PC-9 (cell line): ENCODE results near the gene WRNIP1. TPM values are rescaled to one million over a fixed set of nuclear protein-coding genes. Genes with fewer than 3 reads are reported as not detected.

Experiments
- BruUV-seq: library from RNA; stranded (reverse); fragments of 400-500 nt; replicated peaks from 2 replicates; lab custom pipeline; 2021; lab: Mats Ljungman, UMichigan
- CTCF ChIA-PET: fragments of 300-600 bp; sonication (Branson Sonifier 250); formaldehyde crosslinking; loops from one replicate; lab custom pipeline; 2022; ENCODE audit warnings: antibody characterized with exemption; lab: Charles Lee
- POLR2A ChIA-PET: fragments of 300-600 bp; sonication (Branson Sonifier 250); formaldehyde crosslinking; loops from one replicate; lab custom pipeline; 2022; ENCODE audit warnings: antibody characterized with exemption; ENCODE audit not compliant: unreplicated experiment; lab: Charles Lee
- DNase-seq, 2 experiments: peaks; one replicate each; pipeline versions ENCODE4 v3.0.0 to v3.0.0-alpha.2; 2015 to 2022; ENCODE audit warnings: mixed read lengths in 1 of 2
- H2AFZ ChIP-seq: fragments of 200-600 bp; sonication (generic); 2 replicates; pipeline ENCODE4 v1.8.1; 2017; ENCODE audit warnings: antibody characterized with exemption
- H3F3A ChIP-seq: fragments of 200-600 bp; sonication (generic); 2 replicates; pipeline ENCODE4 v1.8.1; 2017; ENCODE audit warnings: antibody characterized with exemption, mild to moderate bottlenecking, low read depth; ENCODE audit not compliant: insufficient read depth
- H3K27ac ChIP-seq: fragments of 200-600 bp; sonication (generic); 2 replicates; pipeline ENCODE4 v1.6.1; 2016; ENCODE audit warnings: mixed run types
- H3K27me3 ChIP-seq: fragments of 200-600 bp; sonication (generic); 2 replicates; pipeline ENCODE4 v1.6.1; 2016; ENCODE audit warnings: low read depth, mixed run types; ENCODE audit not compliant: insufficient read depth
- H3K36me3 ChIP-seq: fragments of 200-600 bp; sonication (generic); 2 replicates; pipeline ENCODE4 v1.6.1; 2016; ENCODE audit warnings: low read depth, mixed run types
- H3K4me1 ChIP-seq: fragments of 200-600 bp; sonication (generic); replicated peaks from 2 replicates; pipeline ENCODE4 v1.6.1; 2016; ENCODE audit warnings: mixed run types; ENCODE audit not compliant: insufficient read depth
- H3K4me2 ChIP-seq: fragments of 200-600 bp; sonication (generic); 2 replicates; pipeline ENCODE4 v1.6.1; 2017; ENCODE audit warnings: mixed run types
- H3K4me3 ChIP-seq: fragments of 200-600 bp; sonication (generic); 2 replicates; pipeline ENCODE4 v1.6.1; 2016; ENCODE audit warnings: mixed run types
- H3K79me2 ChIP-seq: fragments of 200-600 bp; sonication (generic); 2 replicates; pipeline ENCODE4 v1.6.1; 2017; ENCODE audit warnings: low read depth, mixed run types
- H3K9me2 ChIP-seq: fragments of 200-600 bp; sonication (generic); 2 replicates; pipeline ENCODE4 v1.8.1; 2017; ENCODE audit warnings: mild to moderate bottlenecking; ENCODE audit not compliant: insufficient read depth
- H3K9me3 ChIP-seq: fragments of 200-600 bp; sonication (generic); 2 replicates; pipeline ENCODE4 v1.8.1; 2016; ENCODE audit warnings: low read depth; ENCODE audit not compliant: insufficient read depth
- H4K20me1 ChIP-seq: fragments of 200-600 bp; sonication (generic); 2 replicates; pipeline ENCODE4 v1.8.1; 2017; ENCODE audit not compliant: insufficient read depth
- CTCF ChIP-seq: fragments of 200-600 bp; sonication (generic); conservative IDR thresholded peaks from 2 replicates; pipeline ENCODE4 v1.6.1; 2017; ENCODE audit warnings: mixed run types, antibody characterized with exemption, mild to moderate bottlenecking, moderate library complexity
- EZH2 ChIP-seq: fragments of 200-600 bp; sonication (generic); IDR thresholded peaks from 2 replicates; pipeline ENCODE4 v1.8.0; 2017; ENCODE audit warnings: antibody characterized with exemption, low read depth
- intact Hi-C: fragments of 100-400 bp; cut with micrococcal nuclease; formaldehyde crosslinking; loops from one replicate; pipeline ENCODE4 v1.10.0; 2022; ENCODE audit not compliant: unreplicated experiment
- total RNA-seq: library from RNA; stranded (reverse); gene quantifications from 2 replicates; pipeline ENCODE4 v1.2.3, GENCODE V29; 2021

The WRNIP1 gene
- total RNA-seq, 1 experiment from 2014 or later: 61.4 TPM

- H3K9me3 ChIP-seq: no peaks in the 10 kb centered on the region
- intact Hi-C loops: no loop called here
- no peaks in the 10 kb centered on the region for H3K79me2 ChIP-seq
- no peak for TF ChIP-seq EZH2
- TF ChIP-seq CTCF: no peak
- POLR2A ChIA-PET: no interaction called here
- no peak overlapping the region for H3K4me3 ChIP-seq
- H3K27ac ChIP-seq: no peak overlapping the region
- H3K36me3 ChIP-seq: no peaks in the 10 kb centered on the region
- H3K4me2 ChIP-seq: no peak overlapping the region
- peaks cover 23% of the 10 kb centered on the region for H3F3A ChIP-seq
- no peaks in the 10 kb centered on the region for H3K9me2 ChIP-seq
- H2AFZ ChIP-seq: no peak overlapping the region
- H3K4me1 ChIP-seq: peaks cover 30% of the 10 kb centered on the region
- BruUV-seq: no TSS peak
- no peak for DNase-seq
- CTCF ChIA-PET: no interaction called here
- no peaks in the 10 kb centered on the region for H4K20me1 ChIP-seq
- H3K27me3 ChIP-seq: no peaks in the 10 kb centered on the region
These were observed 41.5 kb downstream of the WRNIP1 start for GRCh38 chr6:2806644-2807043.

GRCh38 chr6:2807342-2808090 is 42.3 kb downstream of the WRNIP1 start:
- CTCF ChIA-PET: no interaction called here
- Histone ChIP-seq H3K27ac (no peak overlapping the region), H3K36me3 (no peaks in the 10 kb centered on the region), H4K20me1 (no peaks in the 10 kb centered on the region), H3K79me2 (peaks cover 6% of the 10 kb centered on the region; the same call in 1 of the 2 replicates), H3F3A (peaks cover 28% of the 10 kb centered on the region), H3K4me1 (peaks cover 37% of the 10 kb centered on the region), H3K4me2 (no peak overlapping the region), H3K27me3 (no peaks in the 10 kb centered on the region), H3K9me2 (no peaks in the 10 kb centered on the region), H3K9me3 (no peaks in the 10 kb centered on the region), H3K4me3 (no peak overlapping the region), H2AFZ (no peak overlapping the region)
- BruUV-seq: no TSS peak
- POLR2A ChIA-PET: no interaction called here
- intact Hi-C loops: no loop called here
- no peak for DNase-seq
- TF ChIP-seq CTCF (no peak), EZH2 (no peak)

GRCh38 chr6:2809015-2809414 is 43.8 kb downstream of the WRNIP1 start:
- Histone ChIP-seq H3K36me3 (no peaks in the 10 kb centered on the region), H3K9me2 (no peaks in the 10 kb centered on the region), H3K4me2 (peak overlapping the region; percentile 76), H3K4me3 (peak overlapping the region; percentile 34; the same call in 1 of the 2 replicates), H3K79me2 (peaks cover 6% of the 10 kb centered on the region; the same call in 1 of the 2 replicates), H3K4me1 (peaks cover 37% of the 10 kb centered on the region), H3F3A (peaks cover 28% of the 10 kb centered on the region), H4K20me1 (no peaks in the 10 kb centered on the region), H3K27me3 (no peaks in the 10 kb centered on the region), H3K27ac (peak overlapping the region; percentile 99), H3K9me3 (no peaks in the 10 kb centered on the region), H2AFZ (no peak overlapping the region)
- no peak for DNase-seq
- no TSS peak for BruUV-seq
- ChIA-PET POLR2A (interaction anchor here (0.6 kb wide), 1 partner anchor 40 kb away, joined by 8 read pairs; no protein-coding TSS in a partner anchor), CTCF (no interaction called here)
- intact Hi-C loops: no loop called here
- TF ChIP-seq CTCF: no peak
